Measurements from ENCODE around the gene TPCN2. TPM values are rescaled to one million over a fixed set of nuclear protein-coding genes. Genes with fewer than 3 reads are reported as not detected.

TPCN2 gene
- total RNA-seq, 4 donors from 2014 or later = 1.4 to 4.1 (median 3.3) TPM

DNA sequence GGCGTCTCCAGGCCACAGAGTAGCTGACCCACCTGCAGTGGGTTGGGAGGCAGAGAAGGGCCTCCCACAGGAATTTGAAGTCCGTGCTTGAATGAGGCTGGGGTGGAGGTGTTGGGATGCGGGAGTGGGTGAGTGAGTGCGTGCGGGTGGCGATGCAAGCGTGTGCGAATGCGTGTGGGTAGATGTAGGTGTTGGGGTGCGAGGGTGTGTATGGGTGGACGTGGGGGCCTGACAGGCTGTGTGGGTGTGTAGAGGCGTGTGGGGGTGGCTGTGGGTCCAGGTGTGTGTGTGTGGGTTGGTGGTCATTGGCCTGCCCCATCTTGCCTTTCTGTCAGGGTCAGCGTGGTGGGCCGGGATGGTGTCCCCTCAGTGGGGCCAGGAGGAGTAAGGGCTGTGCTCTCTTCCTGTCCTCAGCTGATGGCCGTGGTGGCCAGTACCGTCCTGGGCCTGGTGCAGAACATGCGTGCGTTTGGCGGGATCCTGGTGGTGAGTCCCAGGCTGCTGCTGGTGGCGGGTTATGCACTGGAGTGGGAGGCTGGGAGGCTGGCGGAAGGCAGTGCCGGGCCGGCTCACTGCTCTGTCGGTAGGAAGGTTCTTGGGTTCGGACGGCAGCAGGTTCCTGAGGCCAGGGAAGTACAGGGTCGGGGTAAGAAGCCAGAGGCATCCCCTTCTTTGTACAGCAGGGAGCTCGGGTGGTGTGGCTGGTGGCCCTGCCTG is 35.0 kb downstream of the TPCN2 start:
- intact Hi-C loops (cut with DNase I; ENCODE audit: low total_unique reads) = no loop called here

DNA sequence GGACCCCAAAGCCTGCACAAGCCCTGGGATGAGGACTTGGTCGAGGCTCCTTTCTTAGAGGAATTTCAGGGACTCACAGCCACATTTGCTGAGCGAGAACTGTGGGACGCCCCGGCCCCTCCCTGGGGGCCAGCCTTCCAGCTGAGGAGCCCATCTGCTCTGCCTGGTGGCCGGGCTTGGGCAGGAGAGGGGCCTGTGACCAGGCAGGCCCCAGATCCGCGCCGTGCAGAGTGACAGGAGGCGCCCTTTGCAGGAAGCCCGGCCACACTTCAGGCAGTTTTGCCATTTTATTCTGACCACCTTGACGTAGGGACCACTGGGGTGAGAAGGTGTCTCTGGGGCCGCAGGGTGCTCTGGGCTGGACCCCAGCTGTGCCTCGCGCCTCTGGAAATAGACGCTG is 35.6 kb downstream of the TPCN2 start:
- intact Hi-C loops (cut with DNase I; ENCODE audit: low total_unique reads) (no loop called here), in situ Hi-C loops (cut with MboI; ENCODE audit: low sequenced_read_pairs in 4 of 4) (no loop called here)
- H3K27me3 ChIP-seq = no peaks in the 10 kb centered on the region
- H3K4me3 ChIP-seq = no peak overlapping the region
- no peak overlapping the region for H3K27ac ChIP-seq
- peaks cover 2% of the 10 kb centered on the region in 2 donors for H3K4me1 ChIP-seq
- no peak for TF ChIP-seq POLR2A (IDR thresholded peaks at IDR 0.05)
- TF ChIP-seq, protein P1, sequence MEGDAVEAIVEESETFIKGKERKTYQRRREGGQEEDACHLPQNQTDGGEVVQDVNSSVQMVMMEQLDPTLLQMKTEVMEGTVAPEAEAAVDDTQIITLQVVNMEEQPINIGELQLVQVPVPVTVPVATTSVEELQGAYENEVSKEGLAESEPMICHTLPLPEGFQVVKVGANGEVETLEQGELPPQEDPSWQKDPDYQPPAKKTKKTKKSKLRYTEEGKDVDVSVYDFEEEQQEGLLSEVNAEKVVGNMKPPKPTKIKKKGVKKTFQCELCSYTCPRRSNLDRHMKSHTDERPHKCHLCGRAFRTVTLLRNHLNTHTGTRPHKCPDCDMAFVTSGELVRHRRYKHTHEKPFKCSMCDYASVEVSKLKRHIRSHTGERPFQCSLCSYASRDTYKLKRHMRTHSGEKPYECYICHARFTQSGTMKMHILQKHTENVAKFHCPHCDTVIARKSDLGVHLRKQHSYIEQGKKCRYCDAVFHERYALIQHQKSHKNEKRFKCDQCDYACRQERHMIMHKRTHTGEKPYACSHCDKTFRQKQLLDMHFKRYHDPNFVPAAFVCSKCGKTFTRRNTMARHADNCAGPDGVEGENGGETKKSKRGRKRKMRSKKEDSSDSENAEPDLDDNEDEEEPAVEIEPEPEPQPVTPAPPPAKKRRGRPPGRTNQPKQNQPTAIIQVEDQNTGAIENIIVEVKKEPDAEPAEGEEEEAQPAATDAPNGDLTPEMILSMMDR (IDR thresholded peaks at IDR 0.05 in 4 of 5, conservative IDR thresholded peaks at IDR 0.05 in 1 of 5) = no peak
- peaks cover 0 to 7% of the 10 kb centered on the region in 2 donors for H3K36me3 ChIP-seq
- DNase-seq = no peak
- H3K9me3 ChIP-seq = no peaks in the 10 kb centered on the region
- ATAC-seq = no peak

More for the DNA sequence above, 35.0 kb downstream of the TPCN2 start:
- Histone ChIP-seq H3K27me3 (no peaks in the 10 kb centered on the region), H3K4me1 (no peaks in the 10 kb centered on the region), H3K27ac (no peak overlapping the region), H3K9me3 (no peaks in the 10 kb centered on the region), H3K36me3 (peaks cover 0 to 13% of the 10 kb centered on the region in 2 donors), H3K4me3 (no peak overlapping the region)
- DNase-seq = no peak
- in situ Hi-C loops (cut with MboI; ENCODE audit: low sequenced_read_pairs in 4 of 4) = no loop called here
- ATAC-seq = no peak
- TF ChIP-seq, protein P1 (IDR thresholded peaks at IDR 0.05 in 4 of 5, conservative IDR thresholded peaks at IDR 0.05 in 1 of 5) = no peak
- no peak for TF ChIP-seq POLR2A (IDR thresholded peaks at IDR 0.05)

DNA sequence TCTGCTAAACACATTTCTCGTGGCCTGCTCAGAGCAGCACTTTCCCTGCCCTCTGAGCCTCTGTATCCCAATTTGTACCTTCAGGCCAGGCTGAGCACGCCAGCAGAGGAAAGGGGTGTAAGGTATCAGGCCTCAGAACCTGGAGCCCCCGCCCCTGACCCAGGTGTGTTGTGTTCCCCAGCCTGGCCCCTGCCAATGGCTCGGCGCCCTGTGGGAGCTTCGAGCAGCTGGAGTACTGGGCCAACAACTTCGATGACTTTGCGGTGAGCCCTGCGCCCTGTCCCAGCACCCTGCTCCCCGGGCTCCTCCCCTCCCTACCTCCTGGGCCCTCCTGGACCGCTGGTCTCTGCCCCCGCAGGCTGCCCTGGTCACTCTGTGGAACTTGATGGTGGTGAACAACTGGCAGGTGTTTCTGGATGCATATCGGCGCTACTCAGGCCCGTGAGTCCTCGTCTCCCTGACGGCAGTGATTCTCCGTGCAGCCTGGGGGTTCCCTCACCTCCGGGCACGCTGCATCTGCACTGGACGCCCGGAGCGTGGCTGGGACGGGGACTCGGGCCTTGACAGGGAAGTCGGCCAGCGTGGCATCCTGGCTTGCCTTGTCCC is 36.9 kb downstream of the TPCN2 start:
- Histone ChIP-seq H3K4me1 (peaks cover 2% of the 10 kb centered on the region in 2 donors), H3K9me3 (no peaks in the 10 kb centered on the region), H3K36me3 (peaks cover 0 to 7% of the 10 kb centered on the region in 2 donors), H3K27ac (no peak overlapping the region), H3K27me3 (no peaks in the 10 kb centered on the region), H3K4me3 (no peak overlapping the region)
- DNase-seq = no peak
- intact Hi-C loops (cut with DNase I; ENCODE audit: low total_unique reads) = no loop called here
- in situ Hi-C loops (cut with MboI; ENCODE audit: low sequenced_read_pairs in 4 of 4) = no loop called here
- ATAC-seq = no peak
- TF ChIP-seq, protein P1 (IDR thresholded peaks at IDR 0.05 in 4 of 5, conservative IDR thresholded peaks at IDR 0.05 in 1 of 5) = no peak
- TF ChIP-seq POLR2A (IDR thresholded peaks at IDR 0.05) = no peak

DNA sequence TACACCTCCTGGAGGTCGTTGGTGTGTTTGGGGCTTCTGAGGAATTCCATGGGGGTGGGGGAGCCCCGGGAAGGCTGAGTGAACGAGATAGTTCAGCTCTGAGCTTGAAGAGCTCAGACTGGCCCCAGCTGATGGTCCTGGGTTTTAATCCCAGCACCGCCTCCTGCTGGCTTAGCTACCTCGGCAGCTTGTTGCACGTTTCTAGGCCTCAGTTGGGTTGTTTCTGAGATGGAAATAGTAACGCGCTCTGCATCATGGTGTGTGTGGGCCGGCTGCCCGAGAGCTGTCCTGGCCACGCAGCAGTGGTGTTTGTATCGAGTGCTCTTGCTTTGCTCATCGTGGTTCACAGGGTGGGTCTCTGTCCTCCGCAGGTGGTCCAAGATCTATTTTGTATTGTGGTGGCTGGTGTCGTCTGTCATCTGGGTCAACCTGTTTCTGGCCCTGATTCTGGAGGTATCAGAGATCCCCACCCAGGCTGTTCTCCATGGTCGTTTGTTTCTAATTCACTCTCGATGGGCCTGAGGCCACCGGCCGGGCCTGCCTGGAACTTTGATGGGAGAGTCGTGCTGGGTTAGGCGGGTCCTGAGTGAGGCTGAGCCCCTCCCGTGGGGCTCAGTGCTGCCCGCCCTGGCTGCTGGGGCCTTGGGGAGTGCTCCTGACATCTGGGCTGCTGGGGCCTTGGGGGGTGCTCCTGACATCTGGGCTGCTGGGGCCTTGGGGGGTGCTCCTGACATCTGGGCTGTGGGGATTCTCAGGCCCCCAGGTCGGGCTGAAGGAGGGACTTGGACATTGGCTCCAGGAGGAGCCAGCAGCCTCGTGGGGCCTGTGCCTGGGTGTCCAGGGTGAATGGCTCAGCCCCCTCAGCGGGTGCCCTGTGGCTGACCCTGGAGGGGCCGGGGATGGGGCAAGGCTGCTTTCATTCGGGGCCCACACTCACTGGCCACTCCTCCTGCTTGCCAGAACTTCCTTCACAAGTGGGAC is 37.7 kb downstream of the TPCN2 start:
- no peak for TF ChIP-seq POLR2A (IDR thresholded peaks at IDR 0.05)
- TF ChIP-seq, protein P1 (IDR thresholded peaks at IDR 0.05 in 4 of 5, conservative IDR thresholded peaks at IDR 0.05 in 1 of 5) = no peak
- Histone ChIP-seq H3K36me3 (peaks cover 0 to 6% of the 10 kb centered on the region in 2 donors), H3K27ac (peak overlapping the region in 1 of 4 donors; percentile 31), H3K4me3 (no peak overlapping the region), H3K4me1 (peaks cover 2% of the 10 kb centered on the region in 2 donors), H3K9me3 (no peaks in the 10 kb centered on the region), H3K27me3 (no peaks in the 10 kb centered on the region)
- ATAC-seq (no peak), DNase-seq (no peak)
- intact Hi-C loops (cut with DNase I; ENCODE audit: low total_unique reads) = no loop called here
- in situ Hi-C loops (cut with MboI; ENCODE audit: low sequenced_read_pairs in 4 of 4) = no loop called here

Data from gastrocnemius medialis (tissue), 4 donors.